IPS DF 6.9 (cell line): ENCODE results near the gene INTS1.
A peak's percentile ranks its signal among the peaks of the same experiment; 100 is the strongest.

Experiments used
- DNase-seq: peaks from one replicate; pipeline ENCODE4 v3.0.0-alpha.2; 2013; ENCODE audit warnings: low read depth, low spot score
- H3K27ac ChIP-seq: one replicate; pipeline ENCODE4 v1.5.1; 2013; ENCODE audit warnings: low read length, control low read depth
- H3K27me3 ChIP-seq: 2 replicates; pipeline ENCODE4 v1.6.1; 2013; ENCODE audit warnings: mild to moderate bottlenecking, low read length; ENCODE audit not compliant: control insufficient read depth, insufficient read depth
- H3K36me3 ChIP-seq: 2 replicates; pipeline ENCODE4 v1.6.1; 2013; ENCODE audit warnings: low read length; ENCODE audit not compliant: control insufficient read depth, insufficient read depth
- H3K4me1 ChIP-seq: 2 replicates; pipeline ENCODE4 v1.6.1; 2013; ENCODE audit warnings: low read length; ENCODE audit not compliant: control insufficient read depth, insufficient read depth
- H3K4me3 ChIP-seq: 2 replicates; pipeline ENCODE4 v1.5.1; 2013; ENCODE audit warnings: mild to moderate bottlenecking, low read length
- H3K9me3 ChIP-seq: 2 replicates; pipeline ENCODE4 v1.6.1; 2013; ENCODE audit warnings: low read length, inconsistent platforms; ENCODE audit not compliant: control insufficient read depth, insufficient read depth
- WGBS: extraction: QIAGEN DNeasy Blood & Tissue Kit; methylation state at CpG from one replicate; pipeline ENCODE4 v1.1.7; 2013; ENCODE audit warnings: mixed read lengths, missing lambda C conversion rate; ENCODE audit not compliant: insufficient read length, insufficient coverage; 5-methylcytosine and 5-hydroxymethylcytosine counted together

The INTS1 gene

GRCh38 chr7:1535701-1536454 lies 31.7 kb upstream of the INTS1 start:
- Histone ChIP-seq H3K36me3 (peaks cover 10% of the 10 kb centered on the region), H3K27me3 (no peaks in the 10 kb centered on the region), H3K4me3 (no peak overlapping the region), H3K4me1 (peaks cover 23% of the 10 kb centered on the region), H3K27ac (no peak overlapping the region), H3K9me3 (no peaks in the 10 kb centered on the region)
- DNase-seq, result no peak
- no CpG with 5 or more reads among the region's 42 CpGs for WGBS

- H3K4me1 ChIP-seq, result peaks cover 23% of the 10 kb centered on the region
Observed at GRCh38 chr7:1535100-1535458, 30.9 kb upstream of the INTS1 start.

GRCh38 chr7:1534330-1535099 lies 30.3 kb upstream of the INTS1 start:
- peaks cover 23% of the 10 kb centered on the region for H3K4me1 ChIP-seq
- H3K27me3 ChIP-seq, result no peaks in the 10 kb centered on the region
- no peak overlapping the region for H3K27ac ChIP-seq
- H3K36me3 ChIP-seq, result peaks cover 4% of the 10 kb centered on the region
- H3K4me3 ChIP-seq, result no peak overlapping the region
- DNase-seq, result no peak
- H3K9me3 ChIP-seq, result no peaks in the 10 kb centered on the region
- WGBS, result no CpG with 5 or more reads among the region's 30 CpGs

More at GRCh38 chr7:1535100-1535458, 30.9 kb upstream of the INTS1 start:
- no CpG with 5 or more reads among the region's 6 CpGs for WGBS
- DNase-seq, result no peak
- Histone ChIP-seq H3K9me3 (no peaks in the 10 kb centered on the region), H3K36me3 (peaks cover 6% of the 10 kb centered on the region), H3K27me3 (no peaks in the 10 kb centered on the region), H3K27ac (no peak overlapping the region), H3K4me3 (no peak overlapping the region)

- H3K4me3 ChIP-seq, result no peak overlapping the region
- H3K27me3 ChIP-seq, result no peaks in the 10 kb centered on the region
- no peaks in the 10 kb centered on the region for H3K36me3 ChIP-seq
- peaks cover 23% of the 10 kb centered on the region for H3K4me1 ChIP-seq
- no peak overlapping the region for H3K27ac ChIP-seq
- no CpG with 5 or more reads among the region's 24 CpGs for WGBS
- H3K9me3 ChIP-seq, result no peaks in the 10 kb centered on the region
- no peak for DNase-seq
Observed at GRCh38 chr7:1533547-1534329, 29.5 kb upstream of the INTS1 start.

- H3K4me3 ChIP-seq, result no peak overlapping the region
Observed at GRCh38 chr7:1533255-1533546, 29.0 kb upstream of the INTS1 start.

GRCh38 chr7:1532456-1533254 lies 28.5 kb upstream of the INTS1 start:
- WGBS, result no CpG with 5 or more reads among the region's 36 CpGs
- no peak for DNase-seq
- Histone ChIP-seq H3K27me3 (no peaks in the 10 kb centered on the region), H3K27ac (no peak overlapping the region), H3K4me1 (peaks cover 21% of the 10 kb centered on the region), H3K36me3 (no peaks in the 10 kb centered on the region), H3K9me3 (no peaks in the 10 kb centered on the region), H3K4me3 (no peak overlapping the region)

More at GRCh38 chr7:1533255-1533546, 29.0 kb upstream of the INTS1 start:
- WGBS, result no CpG with 5 or more reads among the region's 9 CpGs
- no peaks in the 10 kb centered on the region for H3K9me3 ChIP-seq
- H3K27me3 ChIP-seq, result no peaks in the 10 kb centered on the region
- no peak for DNase-seq
- peaks cover 23% of the 10 kb centered on the region for H3K4me1 ChIP-seq
- H3K27ac ChIP-seq, result no peak overlapping the region
- no peaks in the 10 kb centered on the region for H3K36me3 ChIP-seq

- no peak for DNase-seq
- Histone ChIP-seq H3K27me3 (no peaks in the 10 kb centered on the region), H3K36me3 (no peaks in the 10 kb centered on the region), H3K4me1 (peaks cover 17% of the 10 kb centered on the region), H3K9me3 (no peaks in the 10 kb centered on the region), H3K4me3 (no peak overlapping the region), H3K27ac (no peak overlapping the region)
- WGBS, result no CpG with 5 or more reads among the region's 10 CpGs
Observed at GRCh38 chr7:1531979-1532455, 27.8 kb upstream of the INTS1 start.

- no peak for DNase-seq
- no peak overlapping the region for H3K27ac ChIP-seq
- no peaks in the 10 kb centered on the region for H3K27me3 ChIP-seq
Observed at GRCh38 chr7:1531263-1531978, 27.2 kb upstream of the INTS1 start.

GRCh38 chr7:1530946-1531262 lies 26.7 kb upstream of the INTS1 start:
- H3K27ac ChIP-seq, result no peak overlapping the region
- no CpG with 5 or more reads among the region's 45 CpGs for WGBS

More at GRCh38 chr7:1531263-1531978, 27.2 kb upstream of the INTS1 start:
- peak overlapping the region; percentile 56; the same call in 1 of the 2 replicates for H3K4me3 ChIP-seq
- H3K9me3 ChIP-seq, result no peaks in the 10 kb centered on the region
- H3K4me1 ChIP-seq, result peaks cover 13% of the 10 kb centered on the region
- no peaks in the 10 kb centered on the region for H3K36me3 ChIP-seq
- WGBS, result no CpG with 5 or more reads among the region's 55 CpGs

More at GRCh38 chr7:1530946-1531262, 26.7 kb upstream of the INTS1 start:
- peaks cover 10% of the 10 kb centered on the region for H3K4me1 ChIP-seq
- no peak for DNase-seq
- no peaks in the 10 kb centered on the region for H3K36me3 ChIP-seq
- peak overlapping the region; percentile 56; the same call in 1 of the 2 replicates for H3K4me3 ChIP-seq
- no peaks in the 10 kb centered on the region for H3K9me3 ChIP-seq
- no peaks in the 10 kb centered on the region for H3K27me3 ChIP-seq
